ENCODE data around the gene SCIN. TPM values are rescaled to one million over a fixed set of nuclear protein-coding genes. Genes with fewer than 3 reads are reported as not detected.

Gene SCIN
- total and polyA plus RNA-seq, 2 donors (not counting 1 experiment from before 2014, with no cell fraction given): 0.49 to 0.97 TPM

DNA sequence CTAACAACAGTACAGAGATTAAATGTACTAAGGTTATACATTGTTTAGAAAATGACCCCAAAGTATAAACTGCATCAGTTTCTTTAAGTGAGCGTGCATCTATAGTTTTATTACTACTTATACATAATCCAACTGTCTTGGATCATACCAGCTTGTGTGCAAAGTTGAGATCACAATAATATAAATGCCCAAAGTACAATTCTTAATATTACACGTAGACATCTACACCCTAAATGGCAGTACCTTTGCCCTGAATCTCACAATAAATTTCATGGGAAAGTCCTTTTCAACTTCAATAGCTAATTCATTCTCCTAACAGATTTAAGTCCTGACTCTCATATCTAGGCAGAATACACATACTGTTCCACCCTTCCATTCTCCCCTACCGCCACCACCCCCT is 11.8 kb downstream of the SCIN start:
- Histone ChIP-seq H3K36me3 (replicated peaks in 1 of 2; ENCODE audit: control extremely low read depth in 1 of 2, control insufficient read depth in 1 of 2, extremely low read depth in 1 of 2, insufficient read depth in 2 of 2, low read length in 1 of 2) (no peaks in the 10 kb centered on the region), H2AFZ (ENCODE audit: insufficient read depth, low read depth, low read length, poor library complexity, severe bottlenecking) (no peak overlapping the region), H3K9me3 (ENCODE audit: control extremely low read depth in 1 of 3, control insufficient read depth in 2 of 3, insufficient read depth in 1 of 3, low read length in 2 of 3) (no peaks in the 10 kb centered on the region), H3K27me3 (replicated peaks in 1 of 4; ENCODE audit: control extremely low read depth in 1 of 4, control insufficient read depth in 3 of 4, insufficient read depth in 4 of 4, low read length in 3 of 4) (no peaks in the 10 kb centered on the region), H3K4me1 (ENCODE audit: control insufficient read depth in 2 of 2, insufficient read depth in 2 of 2, low read length in 2 of 2) (peaks cover 5 to 6% of the 10 kb centered on the region in 2 donors), H3K9ac (ENCODE audit: low read length) (no peak overlapping the region), H3K79me2 (ENCODE audit: control insufficient read depth, insufficient read depth, low read length) (no peaks in the 10 kb centered on the region), H3K4me2 (replicated peaks; ENCODE audit: low read depth, low read length, poor library complexity, severe bottlenecking) (no peak overlapping the region), H3K4me3 (ENCODE audit: control extremely low read depth in 1 of 5, extremely low read depth in 1 of 5, insufficient read depth in 1 of 5, low read depth in 2 of 5, low read length in 4 of 5) (no peak overlapping the region), H4K20me1 (ENCODE audit: control insufficient read depth, insufficient read depth, low read length, poor library complexity, severe bottlenecking) (no peaks in the 10 kb centered on the region), H3K27ac (ENCODE audit: low read length in 2 of 2) (no peak overlapping the region)
- H3K4me3 Mint-ChIP-seq: no peak overlapping the region
- ATAC-seq (ENCODE audit: low read depth) (no peak), DNase-seq (no peak)
- no peak overlapping the region for H3K27ac Mint-ChIP-seq
- no peaks in the 10 kb centered on the region for H3K9me3 Mint-ChIP-seq (ENCODE audit: insufficient read depth)
- peaks cover 4% of the 10 kb centered on the region for H3K27me3 Mint-ChIP-seq
- intact Hi-C loops (cut with micrococcal nuclease): no loop called here
- ChIA-PET CTCF (no interaction called here), POLR2A (no interaction called here)
- 94% methylated on average over 3 of the region's 3 CpGs for WGBS (ENCODE audit: insufficient coverage)
- H3K4me1 Mint-ChIP-seq: peaks cover 11% of the 10 kb centered on the region
- TF ChIP-seq EZH2 (IDR thresholded peaks at IDR 0.05; ENCODE audit: borderline replicate concordance, insufficient read depth, low read depth, low read length, poor library complexity, severe bottlenecking): no peak
- TF ChIP-seq, protein P1, sequence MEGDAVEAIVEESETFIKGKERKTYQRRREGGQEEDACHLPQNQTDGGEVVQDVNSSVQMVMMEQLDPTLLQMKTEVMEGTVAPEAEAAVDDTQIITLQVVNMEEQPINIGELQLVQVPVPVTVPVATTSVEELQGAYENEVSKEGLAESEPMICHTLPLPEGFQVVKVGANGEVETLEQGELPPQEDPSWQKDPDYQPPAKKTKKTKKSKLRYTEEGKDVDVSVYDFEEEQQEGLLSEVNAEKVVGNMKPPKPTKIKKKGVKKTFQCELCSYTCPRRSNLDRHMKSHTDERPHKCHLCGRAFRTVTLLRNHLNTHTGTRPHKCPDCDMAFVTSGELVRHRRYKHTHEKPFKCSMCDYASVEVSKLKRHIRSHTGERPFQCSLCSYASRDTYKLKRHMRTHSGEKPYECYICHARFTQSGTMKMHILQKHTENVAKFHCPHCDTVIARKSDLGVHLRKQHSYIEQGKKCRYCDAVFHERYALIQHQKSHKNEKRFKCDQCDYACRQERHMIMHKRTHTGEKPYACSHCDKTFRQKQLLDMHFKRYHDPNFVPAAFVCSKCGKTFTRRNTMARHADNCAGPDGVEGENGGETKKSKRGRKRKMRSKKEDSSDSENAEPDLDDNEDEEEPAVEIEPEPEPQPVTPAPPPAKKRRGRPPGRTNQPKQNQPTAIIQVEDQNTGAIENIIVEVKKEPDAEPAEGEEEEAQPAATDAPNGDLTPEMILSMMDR (IDR thresholded peaks at IDR 0.05): no peak

DNA sequence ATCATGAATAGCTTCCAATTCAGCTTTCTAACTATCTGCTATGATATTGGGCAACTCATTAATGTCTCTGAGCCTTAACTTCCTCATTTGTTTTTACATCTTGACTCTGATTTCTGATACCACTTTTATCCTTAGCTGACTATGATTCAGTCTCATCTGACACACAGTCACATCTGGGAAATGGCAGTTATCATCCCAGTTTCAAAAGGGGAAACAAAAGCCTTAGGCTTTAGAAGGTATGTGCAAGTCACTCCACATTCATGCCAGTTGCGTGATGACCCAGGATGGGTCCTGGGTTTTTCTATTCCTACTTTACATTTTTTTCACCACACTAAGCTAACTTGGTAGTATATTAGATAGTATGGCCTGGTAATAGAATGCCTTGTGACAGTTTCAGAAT is 12.7 kb downstream of the SCIN start:
- peaks cover 5 to 6% of the 10 kb centered on the region in 2 donors for H3K4me1 ChIP-seq (ENCODE audit: control insufficient read depth in 2 of 2, insufficient read depth in 2 of 2, low read length in 2 of 2)
- peaks cover 11% of the 10 kb centered on the region for H3K4me1 Mint-ChIP-seq
- no peaks in the 10 kb centered on the region for H3K9me3 Mint-ChIP-seq (ENCODE audit: insufficient read depth)
- no peaks in the 10 kb centered on the region for H3K36me3 ChIP-seq (replicated peaks in 1 of 2; ENCODE audit: control extremely low read depth in 1 of 2, control insufficient read depth in 1 of 2, extremely low read depth in 1 of 2, insufficient read depth in 2 of 2, low read length in 1 of 2)
- no peaks in the 10 kb centered on the region for H4K20me1 ChIP-seq (ENCODE audit: control insufficient read depth, insufficient read depth, low read length, poor library complexity, severe bottlenecking)
- H3K9me3 ChIP-seq (ENCODE audit: control extremely low read depth in 1 of 3, control insufficient read depth in 2 of 3, insufficient read depth in 1 of 3, low read length in 2 of 3): no peaks in the 10 kb centered on the region
- DNase-seq (no peak), ATAC-seq (ENCODE audit: low read depth) (no peak)
- H3K27ac Mint-ChIP-seq: no peak overlapping the region
- H3K4me3 ChIP-seq (ENCODE audit: control extremely low read depth in 1 of 5, extremely low read depth in 1 of 5, insufficient read depth in 1 of 5, low read depth in 2 of 5, low read length in 4 of 5): no peak overlapping the region
- no peaks in the 10 kb centered on the region for H3K79me2 ChIP-seq (ENCODE audit: control insufficient read depth, insufficient read depth, low read length)
- POLR2A ChIA-PET: no interaction called here
- H3K9ac ChIP-seq (ENCODE audit: low read length): no peak overlapping the region
- H3K27me3 Mint-ChIP-seq: peaks cover 4% of the 10 kb centered on the region
- CTCF ChIA-PET: no interaction called here
- no peak overlapping the region for H2AFZ ChIP-seq (ENCODE audit: insufficient read depth, low read depth, low read length, poor library complexity, severe bottlenecking)
- no CpG with 5 or more reads among the region's 1 CpG for WGBS (ENCODE audit: insufficient coverage)
- no peak overlapping the region for H3K4me2 ChIP-seq (replicated peaks; ENCODE audit: low read depth, low read length, poor library complexity, severe bottlenecking)
- H3K27ac ChIP-seq (ENCODE audit: low read length in 2 of 2): no peak overlapping the region
- no peak for TF ChIP-seq EZH2 (IDR thresholded peaks at IDR 0.05; ENCODE audit: borderline replicate concordance, insufficient read depth, low read depth, low read length, poor library complexity, severe bottlenecking)
- TF ChIP-seq, protein P1 (IDR thresholded peaks at IDR 0.05): no peak
- H3K27me3 ChIP-seq (replicated peaks in 1 of 4; ENCODE audit: control extremely low read depth in 1 of 4, control insufficient read depth in 3 of 4, insufficient read depth in 4 of 4, low read length in 3 of 4): no peaks in the 10 kb centered on the region
- no peak overlapping the region for H3K4me3 Mint-ChIP-seq
- intact Hi-C loops (cut with micrococcal nuclease): no loop called here
